ENCODE data around the gene ADORA2A. TPM values are rescaled to one million over a fixed set of nuclear protein-coding genes. Genes with fewer than 3 reads are reported as not detected.

ADORA2A gene
- total and polyA plus RNA-seq, 10 of the 15 experiments (the other 5 are each of a cell fraction or from before 2014, with no cell fraction given): 0.69 to 31.2 (median 18.3) TPM

- Histone ChIP-seq H3K9me3 (replicated peaks; ENCODE audit: control insufficient read depth, insufficient read depth, low read length) (no peaks in the 10 kb centered on the region), H3K27ac (ENCODE audit: control insufficient read depth, insufficient read depth) (no peak overlapping the region), H3K36me3 (ENCODE audit: control insufficient read depth in 2 of 2, insufficient read depth in 2 of 2, low read length in 1 of 2) (peaks cover 0 to 7% of the 10 kb centered on the region in 2 experiments; a peak in 3 of 4 replicates), H4K20me1 (ENCODE audit: control insufficient read depth, insufficient read depth) (no peaks in the 10 kb centered on the region), H3K79me2 (ENCODE audit: control insufficient read depth, insufficient read depth, low read length) (peaks cover 2% of the 10 kb centered on the region), H3K9ac (ENCODE audit: control insufficient read depth, insufficient read depth, low read length) (no peak overlapping the region), H3K4me1 (ENCODE audit: control insufficient read depth, insufficient read depth, low read length) (no peaks in the 10 kb centered on the region), H3K4me2 (ENCODE audit: control insufficient read depth, insufficient read depth) (no peak overlapping the region), H3K27me3 (replicated peaks in 1 of 2; ENCODE audit: control insufficient read depth in 2 of 2, insufficient read depth in 2 of 2, low read length in 1 of 2) (no peaks in the 10 kb centered on the region), H2AFZ (ENCODE audit: control insufficient read depth, low read depth, low read length) (no peak overlapping the region), H3K4me3 (no peak overlapping the region)
- intact Hi-C loops (cut with micrococcal nuclease; ENCODE audit: unreplicated experiment) (no loop called here), in situ Hi-C loops (cut with MboI) (no loop called here)
- BruUV-seq (replicated peaks): no TSS peak
- ChIA-PET POLR2A (no interaction called here), CTCF (interaction anchor here (1.4 to 1.5 kb wide), 2 partner anchors 102 to 106 kb away, joined by 4 to 7 read pairs; no protein-coding TSS in a partner anchor), SMC1A (ENCODE audit: uncharacterized antibody, unreplicated experiment) (interaction anchor here (1.1 kb wide), 1 partner anchor 17 kb away, joined by 3 read pairs; no protein-coding TSS in a partner anchor), RAD21 (ENCODE audit: unreplicated experiment) (interaction anchor here (2.0 kb wide), 1 partner anchor 15 kb away, joined by 6 read pairs; no protein-coding TSS in a partner anchor)
- FAIRE-seq (no peak), ATAC-seq (no peak), DNase-seq (ENCODE audit: low read depth, low spot score) (no peak)
- WGBS (ENCODE audit: insufficient coverage, insufficient replicate concordance, low lambda C conversion rate, missing lambda C conversion rate): 59% methylated on average over 7 of the region's 7 CpGs
- TF ChIP-seq NFYB (IDR thresholded peaks at IDR 0.05; ENCODE audit: insufficient read depth, low read depth, low read length): no peak
- no peak for TF ChIP-seq SUZ12 (IDR thresholded peaks at IDR 0.05; ENCODE audit: unreplicated experiment)
- TF ChIP-seq STAT3 (IDR thresholded peaks at IDR 0.05; ENCODE audit: low read depth, low read length): no peak
Measured at GRCh38 chr22:24419475-24419850, 7.9 kb upstream of the ADORA2A start.

- FAIRE-seq: no peak
- Histone ChIP-seq H3K27me3 (replicated peaks in 1 of 2; ENCODE audit: control insufficient read depth in 2 of 2, insufficient read depth in 2 of 2, low read length in 1 of 2) (no peaks in the 10 kb centered on the region), H3K9me3 (replicated peaks; ENCODE audit: control insufficient read depth, insufficient read depth, low read length) (no peaks in the 10 kb centered on the region), H3K79me2 (ENCODE audit: control insufficient read depth, insufficient read depth, low read length) (peaks cover 7% of the 10 kb centered on the region), H2AFZ (ENCODE audit: control insufficient read depth, low read depth, low read length) (no peak overlapping the region), H3K4me2 (ENCODE audit: control insufficient read depth, insufficient read depth) (no peak overlapping the region), H3K36me3 (ENCODE audit: control insufficient read depth in 2 of 2, insufficient read depth in 2 of 2, low read length in 1 of 2) (peaks cover 0 to 3% of the 10 kb centered on the region in 2 experiments; a peak in 3 of 4 replicates), H3K4me3 (no peak overlapping the region), H3K9ac (ENCODE audit: control insufficient read depth, insufficient read depth, low read length) (no peak overlapping the region), H4K20me1 (ENCODE audit: control insufficient read depth, insufficient read depth) (no peaks in the 10 kb centered on the region), H3K27ac (ENCODE audit: control insufficient read depth, insufficient read depth) (no peak overlapping the region), H3K4me1 (ENCODE audit: control insufficient read depth, insufficient read depth, low read length) (no peaks in the 10 kb centered on the region; the same call in 1 of the 2 replicates)
- 77% methylated on average over 17 of the region's 18 CpGs for whole genome bisulfite sequencing (ENCODE audit: insufficient coverage, insufficient replicate concordance, low lambda C conversion rate, missing lambda C conversion rate)
- ChIA-PET RAD21 (ENCODE audit: unreplicated experiment) (interaction anchor here (1.3 to 10.4 kb wide), 3 partner anchors 15 to 85 kb away, joined by 3 to 107 read pairs (median 6); no protein-coding TSS in a partner anchor), SMC1A (ENCODE audit: uncharacterized antibody, unreplicated experiment) (interaction anchor here (1.0 to 1.4 kb wide), 3 partner anchors 18 to 102 kb away, joined by 3 to 5 read pairs (median 3); no protein-coding TSS in a partner anchor), CTCF (interaction anchor here (0.9 to 19.9 kb wide), 4 partner anchors 9 to 104 kb away, joined by 3 to 332 read pairs (median 38); no protein-coding TSS in a partner anchor), POLR2A (interaction anchor here (0.5 kb wide), 1 partner anchor 109 kb away, joined by 8 read pairs; no protein-coding TSS in a partner anchor)
- in situ Hi-C loops (cut with MboI) (no loop called here), intact Hi-C loops (cut with micrococcal nuclease; ENCODE audit: unreplicated experiment) (no loop called here)
- TF ChIP-seq HDAC2 (IDR thresholded peaks at IDR 0.05) (no peak), KAT2A (conservative IDR thresholded peaks at IDR 0.05; ENCODE audit: control insufficient read depth, low read depth, low read length) (no peak), BMI1 (IDR thresholded peaks at IDR 0.05; ENCODE audit: borderline replicate concordance) (no peak), BRCA1 (IDR thresholded peaks at IDR 0.05; ENCODE audit: low read depth, low read length) (no peak), ZBTB4 (CRISPR knock-in tag; IDR thresholded peaks at IDR 0.05) (no peak), NFXL1 (IDR thresholded peaks at IDR 0.05; ENCODE audit: borderline replicate concordance) (no peak), YY1 (IDR thresholded peaks at IDR 0.05; ENCODE audit: low read depth, low read length) (no peak)
- no peak for DNase-seq (ENCODE audit: low read depth, low spot score)
- no TSS peak for BruUV-seq (replicated peaks)
- ATAC-seq: no peak
Measured at GRCh38 chr22:24420072-24420976, 7.1 kb upstream of the ADORA2A start.
